Trophoblast cell (in vitro differentiated cells and primary cell): ENCODE data around the gene LRRC71.

ENCODE experiments used
- DNase-seq, 2 donors: peaks; one replicate each; pipeline ENCODE4 v3.0.0-alpha.2; 2016
- H2AFZ ChIP-seq: 2 replicates; pipeline ENCODE4 v1.6.1; 2013; ENCODE audit warnings: low read length, moderate library complexity, mild to moderate bottlenecking; ENCODE audit not compliant: insufficient read depth, poor library complexity
- H2AK5ac ChIP-seq: 2 replicates; pipeline ENCODE4 v1.6.1; 2013; ENCODE audit warnings: mild to moderate bottlenecking, low read length
- H2BK120ac ChIP-seq: 2 replicates; pipeline ENCODE4 v1.6.1; 2013; ENCODE audit warnings: low read length, mild to moderate bottlenecking, moderate library complexity; ENCODE audit not compliant: insufficient read depth, poor library complexity
- H2BK12ac ChIP-seq: 2 replicates; pipeline ENCODE4 v1.6.1; 2013; ENCODE audit warnings: mild to moderate bottlenecking, low read length, moderate library complexity
- H2BK5ac ChIP-seq: 2 replicates; pipeline ENCODE4 v1.6.1; 2013; ENCODE audit warnings: low read length, low read depth, moderate library complexity, mild to moderate bottlenecking; ENCODE audit not compliant: poor library complexity
- H3K14ac ChIP-seq: 2 replicates; pipeline ENCODE4 v1.6.1; 2013; ENCODE audit warnings: mild to moderate bottlenecking, low read length
- H3K18ac ChIP-seq: 2 replicates; pipeline ENCODE4 v1.6.1; 2013; ENCODE audit warnings: mild to moderate bottlenecking, low read length
- H3K23ac ChIP-seq: 2 replicates; pipeline ENCODE4 v1.6.1; 2013; ENCODE audit warnings: low read length
- H3K27ac ChIP-seq: 2 replicates; pipeline ENCODE4 v1.5.1; 2013; ENCODE audit warnings: low read depth, mild to moderate bottlenecking, inconsistent platforms, low read length, moderate library complexity
- H3K27me3 ChIP-seq: 2 replicates; pipeline ENCODE4 v1.6.1; 2013; ENCODE audit warnings: inconsistent platforms, mild to moderate bottlenecking, low read length, moderate library complexity; ENCODE audit not compliant: insufficient read depth
- H3K36me3 ChIP-seq, 2 experiments: 1 replicate in 1 of 2; 2 replicates in 1 of 2; pipeline ENCODE4 v1.6.1; 2013; ENCODE audit warnings: low read length in 2 of 2, mild to moderate bottlenecking in 2 of 2, moderate library complexity in 1 of 2; ENCODE audit not compliant: insufficient read depth in 2 of 2, control insufficient read depth in 1 of 2
- H3K4ac ChIP-seq: 2 replicates; pipeline ENCODE4 v1.6.1; 2013; ENCODE audit warnings: low read depth, mild to moderate bottlenecking, low read length, moderate library complexity
- H3K4me1 ChIP-seq, 2 experiments: 1 replicate in 1 of 2; 2 replicates in 1 of 2; pipeline ENCODE4 v1.6.1; 2013; ENCODE audit warnings: low read length in 2 of 2, mild to moderate bottlenecking in 2 of 2, moderate library complexity in 1 of 2; ENCODE audit not compliant: insufficient read depth in 2 of 2, control insufficient read depth in 1 of 2
- H3K4me2 ChIP-seq: 2 replicates; pipeline ENCODE4 v1.6.1; 2013; ENCODE audit warnings: inconsistent platforms, mild to moderate bottlenecking, low read length, moderate library complexity
- H3K4me3 ChIP-seq: 2 replicates; pipeline ENCODE4 v1.5.1; 2013; ENCODE audit warnings: mild to moderate bottlenecking, low read depth, low read length, inconsistent platforms
- H3K79me1 ChIP-seq: one replicate; pipeline ENCODE4 v1.6.1; 2013; ENCODE audit warnings: low read length
- H3K79me2 ChIP-seq: 2 replicates; pipeline ENCODE4 v1.6.1; 2013; ENCODE audit warnings: low read length, mild to moderate bottlenecking; ENCODE audit not compliant: control insufficient read depth, insufficient read depth, poor library complexity
- H3K9ac ChIP-seq: 2 replicates; pipeline ENCODE4 v1.6.1; 2013; ENCODE audit warnings: mild to moderate bottlenecking, low read length
- H3K9me3 ChIP-seq: 2 replicates; pipeline ENCODE4 v1.6.1; 2013; ENCODE audit warnings: low read depth, mild to moderate bottlenecking, control low read depth, inconsistent platforms, low read length; ENCODE audit not compliant: insufficient read depth
- H4K12ac ChIP-seq: 2 replicates; pipeline ENCODE4 v1.6.1; 2013; ENCODE audit warnings: low read depth, mild to moderate bottlenecking, low read length, moderate library complexity
- H4K8ac ChIP-seq: 2 replicates; pipeline ENCODE4 v1.6.1; 2013; ENCODE audit warnings: low read depth, mild to moderate bottlenecking, low read length, moderate library complexity
- H4K91ac ChIP-seq: one replicate; pipeline ENCODE4 v1.6.1; 2013; ENCODE audit warnings: low read depth, mild to moderate bottlenecking, low read length, moderate library complexity
- WGBS: extraction: QIAGEN DNeasy Blood & Tissue Kit; methylation state at CpG from one replicate; pipeline ENCODE4 v1.1.7; 2013; ENCODE audit warnings: missing lambda C conversion rate; ENCODE audit not compliant: insufficient read length, insufficient coverage; ENCODE audit errors: extremely low coverage; 5-methylcytosine and 5-hydroxymethylcytosine counted together

Gene LRRC71

DNA sequence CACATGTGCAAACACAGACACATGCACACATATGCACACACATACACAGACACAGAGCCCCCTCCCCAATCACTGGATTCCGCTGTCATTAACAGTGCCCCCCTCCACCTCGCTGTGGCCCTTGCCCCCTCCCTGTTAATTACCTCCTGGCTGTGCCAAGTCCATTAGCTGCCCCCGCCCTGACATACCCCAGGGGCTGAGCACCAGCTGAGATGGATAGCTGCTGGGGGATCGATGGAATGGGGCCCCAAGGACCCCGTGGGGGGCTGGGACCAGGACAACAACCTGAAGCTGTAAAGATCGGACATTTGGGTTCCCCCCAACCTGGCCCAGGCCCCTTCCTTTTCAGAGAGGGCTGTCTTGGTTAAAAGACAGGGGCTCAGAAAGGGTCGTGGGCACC lies 36.5 kb upstream of the LRRC71 start:
- H4K91ac ChIP-seq = no peak overlapping the region
- no peak overlapping the region for H2AK5ac ChIP-seq
- H3K9me3 ChIP-seq = peaks cover 4% of the 10 kb centered on the region
- no peak overlapping the region for H4K12ac ChIP-seq
- H2BK5ac ChIP-seq = no peak overlapping the region
- no peak overlapping the region for H3K4ac ChIP-seq
- DNase-seq = no peak
- peaks cover 4 to 8% of the 10 kb centered on the region in 2 experiments for H3K4me1 ChIP-seq
- no peak overlapping the region for H4K8ac ChIP-seq
- H3K27me3 ChIP-seq = no peaks in the 10 kb centered on the region
- H3K79me2 ChIP-seq = no peaks in the 10 kb centered on the region
- H2BK12ac ChIP-seq = no peak overlapping the region
- no peak overlapping the region for H3K4me2 ChIP-seq
- H3K9ac ChIP-seq = no peak overlapping the region
- no peak overlapping the region for H3K14ac ChIP-seq
- no peak overlapping the region for H3K27ac ChIP-seq
- H3K79me1 ChIP-seq = no peaks in the 10 kb centered on the region
- no peaks in the 10 kb centered on the region for H3K36me3 ChIP-seq
- no peak overlapping the region for H2BK120ac ChIP-seq
- H2AFZ ChIP-seq = no peak overlapping the region
- H3K18ac ChIP-seq = no peak overlapping the region
- no peak overlapping the region for H3K4me3 ChIP-seq
- no CpG with 5 or more reads among the region's 7 CpGs for WGBS
- H3K23ac ChIP-seq = no peak overlapping the region

DNA sequence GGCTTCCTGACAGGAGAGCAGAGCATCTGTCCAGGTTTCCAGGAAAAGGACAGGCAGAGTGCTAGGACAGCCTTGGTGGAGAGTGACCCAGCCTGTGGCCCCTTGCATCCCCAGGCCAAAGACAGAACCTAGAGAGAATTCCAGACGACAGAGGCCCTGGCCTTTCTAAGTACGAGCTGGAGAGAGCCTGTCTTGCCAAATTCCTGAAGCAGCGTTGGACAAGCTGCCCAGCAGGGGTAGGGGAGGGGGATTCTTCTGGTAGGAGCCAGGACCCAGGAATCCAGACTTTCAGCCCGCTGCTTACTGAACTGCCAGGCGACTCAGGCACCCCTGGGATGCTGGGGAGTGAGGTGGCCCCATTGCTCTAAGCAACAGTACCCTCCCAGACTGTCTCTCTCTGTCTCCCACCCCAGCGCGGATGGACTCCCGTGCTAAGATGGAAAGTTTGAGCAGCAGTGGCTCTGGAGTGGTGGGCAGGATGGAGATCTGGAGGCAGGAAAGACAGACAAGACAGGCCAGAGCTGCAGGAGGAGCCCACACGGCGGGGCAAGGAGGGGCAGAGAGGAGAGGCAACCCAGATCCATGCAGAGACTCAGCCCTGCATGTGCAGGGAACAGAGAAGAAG lies 35.8 kb upstream of the LRRC71 start:
- DNase-seq = no peak
- H3K36me3 ChIP-seq = no peaks in the 10 kb centered on the region
- H2BK12ac ChIP-seq = no peak overlapping the region
- no peak overlapping the region for H3K9ac ChIP-seq
- no peak overlapping the region for H3K4ac ChIP-seq
- no peak overlapping the region for H4K91ac ChIP-seq
- no peak overlapping the region for H2BK120ac ChIP-seq
- no peaks in the 10 kb centered on the region for H3K79me2 ChIP-seq
- H3K4me2 ChIP-seq = no peak overlapping the region
- H4K12ac ChIP-seq = no peak overlapping the region
- no peak overlapping the region for H2AK5ac ChIP-seq
- H3K79me1 ChIP-seq = no peaks in the 10 kb centered on the region
- H3K9me3 ChIP-seq = peaks cover 4% of the 10 kb centered on the region
- no peak overlapping the region for H2AFZ ChIP-seq
- H3K23ac ChIP-seq = no peak overlapping the region
- no peak overlapping the region for H3K4me3 ChIP-seq
- H4K8ac ChIP-seq = no peak overlapping the region
- H3K4me1 ChIP-seq = peaks cover 4 to 8% of the 10 kb centered on the region in 2 experiments
- WGBS = no CpG with 5 or more reads among the region's 10 CpGs
- H3K14ac ChIP-seq = no peak overlapping the region
- no peak overlapping the region for H2BK5ac ChIP-seq
- no peak overlapping the region for H3K18ac ChIP-seq
- H3K27me3 ChIP-seq = no peaks in the 10 kb centered on the region
- H3K27ac ChIP-seq = no peak overlapping the region

DNA sequence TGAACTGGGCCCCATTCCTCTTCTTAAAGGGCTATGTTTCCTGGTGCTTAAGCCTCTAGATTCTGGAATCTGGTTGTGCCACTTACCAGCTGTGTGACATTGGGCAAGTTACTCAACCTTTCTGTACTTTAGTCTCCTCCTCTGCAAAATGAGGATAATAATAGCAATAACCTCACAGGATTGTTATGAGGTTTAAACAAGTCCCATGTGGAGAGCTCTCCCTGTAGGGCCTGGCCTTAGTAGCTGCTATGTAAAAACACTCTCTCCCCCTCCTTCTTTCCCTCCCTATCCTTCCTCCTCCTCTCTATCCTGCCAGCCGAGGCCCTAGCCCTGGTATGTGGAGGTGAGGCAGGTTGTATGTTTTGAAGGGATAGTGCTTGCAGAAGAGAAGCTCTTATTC lies 35.1 kb upstream of the LRRC71 start:
- H4K91ac ChIP-seq = no peak overlapping the region
- no peak overlapping the region for H3K9ac ChIP-seq
- H2AFZ ChIP-seq = no peak overlapping the region
- no peak overlapping the region for H3K27ac ChIP-seq
- H3K79me2 ChIP-seq = no peaks in the 10 kb centered on the region
- no peak overlapping the region for H4K12ac ChIP-seq
- no CpG with 5 or more reads among the region's 1 CpG for WGBS
- DNase-seq = no peak
- no peak overlapping the region for H2AK5ac ChIP-seq
- no peak overlapping the region for H3K18ac ChIP-seq
- no peak overlapping the region for H3K14ac ChIP-seq
- H3K4ac ChIP-seq = no peak overlapping the region
- H2BK12ac ChIP-seq = no peak overlapping the region
- no peak overlapping the region for H3K23ac ChIP-seq
- H3K36me3 ChIP-seq = no peaks in the 10 kb centered on the region
- no peak overlapping the region for H3K4me3 ChIP-seq
- H2BK120ac ChIP-seq = no peak overlapping the region
- H3K79me1 ChIP-seq = no peaks in the 10 kb centered on the region
- no peaks in the 10 kb centered on the region for H3K27me3 ChIP-seq
- no peak overlapping the region for H2BK5ac ChIP-seq
- no peak overlapping the region for H3K4me2 ChIP-seq
- H4K8ac ChIP-seq = no peak overlapping the region
- peaks cover 4% of the 10 kb centered on the region for H3K9me3 ChIP-seq
- H3K4me1 ChIP-seq = peaks cover 4 to 8% of the 10 kb centered on the region in 2 experiments

DNA sequence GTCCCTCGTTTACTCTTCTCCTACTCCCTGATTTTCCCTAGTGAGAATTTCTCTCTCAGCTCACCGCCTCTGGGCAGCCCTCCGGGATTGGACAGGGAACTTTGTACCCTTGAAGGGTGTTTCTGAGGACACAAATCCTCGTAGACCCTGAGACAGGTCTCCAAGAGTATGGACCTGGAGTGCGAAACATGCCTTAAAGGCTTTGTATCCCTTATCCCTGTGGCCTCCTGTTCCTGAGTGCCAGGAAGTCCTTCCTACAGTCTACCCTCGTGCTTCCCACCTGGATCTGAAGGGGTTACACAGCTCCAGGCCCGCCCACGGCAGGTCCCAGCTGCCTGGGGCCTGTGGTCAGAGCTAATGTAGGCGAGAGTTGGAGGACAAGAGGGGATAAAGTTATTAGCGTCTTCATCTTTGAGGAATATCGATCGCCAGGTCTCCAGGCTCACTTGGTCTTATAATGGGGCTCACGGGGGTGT lies 34.5 kb upstream of the LRRC71 start:
- Histone ChIP-seq H4K8ac (no peak overlapping the region), H3K4me3 (no peak overlapping the region), H4K91ac (no peak overlapping the region), H2BK120ac (no peak overlapping the region), H3K23ac (no peak overlapping the region), H3K4me2 (no peak overlapping the region), H3K79me2 (no peaks in the 10 kb centered on the region), H2AFZ (no peak overlapping the region), H3K4me1 (peaks cover 4 to 8% of the 10 kb centered on the region in 2 experiments), H3K27ac (no peak overlapping the region), H3K79me1 (no peaks in the 10 kb centered on the region), H3K9me3 (peaks cover 4% of the 10 kb centered on the region), H2BK12ac (no peak overlapping the region), H3K9ac (no peak overlapping the region), H2AK5ac (no peak overlapping the region), H3K4ac (no peak overlapping the region), H3K36me3 (no peaks in the 10 kb centered on the region), H3K27me3 (no peaks in the 10 kb centered on the region), H4K12ac (no peak overlapping the region), H3K14ac (no peak overlapping the region), H3K18ac (no peak overlapping the region), H2BK5ac (no peak overlapping the region)
- DNase-seq = no peak
- no CpG with 5 or more reads among the region's 13 CpGs for WGBS
